Lower lobe of right lung (tissue), 2 donors: Measurements from ENCODE around the gene CMA1. TPM values are rescaled to one million over a fixed set of nuclear protein-coding genes. Genes with fewer than 3 reads are reported as not detected.
"Not testable (repeated sequence)": the region's sequence is repeated elsewhere in the genome, so short reads cannot be mapped to it uniquely, and the experiment has no call there.

Experiments
- ATAC-seq, 2 donors: fragments of 200-7000 bp; cut with Tn5 transposase; one replicate each; pipeline ENCODE4 v1.9.1; 2020 to 2022; ENCODE audit warnings: mild to moderate bottlenecking in 2 of 2, moderate library complexity in 2 of 2
- DNase-seq: peaks from one replicate; pipeline ENCODE4 v3.0.0-alpha.2; 2020
- H3K27ac ChIP-seq: fragments of 200-600 bp; one replicate; pipeline ENCODE4 v1.8.0; 2022
- H3K27me3 ChIP-seq: fragments of 200-600 bp; one replicate; pipeline ENCODE4 v1.8.0; 2022; ENCODE audit warnings: low read depth
- H3K36me3 ChIP-seq: fragments of 200-600 bp; one replicate; pipeline ENCODE4 v1.8.0; 2022; ENCODE audit warnings: mild to moderate bottlenecking
- H3K4me1 ChIP-seq: fragments of 200-600 bp; one replicate; pipeline ENCODE4 v1.8.0; 2022
- H3K4me3 ChIP-seq: fragments of 200-600 bp; one replicate; pipeline ENCODE4 v1.8.0; 2022; ENCODE audit warnings: mild to moderate bottlenecking
- H3K9me3 ChIP-seq: fragments of 200-600 bp; one replicate; pipeline ENCODE4 v1.8.0; 2022
- CTCF ChIP-seq: fragments of 200-600 bp; IDR thresholded peaks from one replicate; pipeline ENCODE4 v1.8.0; 2022; ENCODE audit warnings: antibody characterized with exemption, mild to moderate bottlenecking
- intact Hi-C: fragments of 100-400 bp; cut with DNase I; formaldehyde crosslinking; loops from one replicate; pipeline ENCODE4 v1.11.0; 2022
- long read RNA-seq: library from polyadenylated mRNA; unstranded; transcript quantifications from one replicate; pipeline ENCODE4 v2.0.0, GENCODE V29; 2021
- total RNA-seq: library from RNA; stranded (reverse); fragmentation: NEBNext Ultra II Directional; extraction: Animal tissue kit (Norgen Biotek cat#: 25700); gene quantifications from one replicate; pipeline ENCODE4 v1.2.1, GENCODE V29; 2021
- donor health status: DM: no; HTN: yes; CAD: no; lungs with severe emphysema.

CMA1 gene
- total RNA-seq, result 2.4 TPM
- long read RNA-seq, result 0 reads

- Histone ChIP-seq H3K9me3 (no peaks in the 10 kb centered on the region), H3K4me3 (no peak within 1 kb of the TSS), H3K27ac (no peak within 1 kb of the TSS), H3K27me3 (no peaks in the 10 kb centered on the region), H3K36me3 (no peaks in the 10 kb centered on the region), H3K4me1 (no peaks in the 10 kb centered on the region)
- TF ChIP-seq CTCF, result no peak
- intact Hi-C loops, result no loop called here
- ATAC-seq, result no peak
- DNase-seq, result no peak
These were observed at the start of gene CMA1 for GRCh38 chr14:24508155-24508840. TSS of gene CMA1 (minus strand) at chr14:24508265. CDS start at chr14:24508235, 30 bp downstream.

DNA sequence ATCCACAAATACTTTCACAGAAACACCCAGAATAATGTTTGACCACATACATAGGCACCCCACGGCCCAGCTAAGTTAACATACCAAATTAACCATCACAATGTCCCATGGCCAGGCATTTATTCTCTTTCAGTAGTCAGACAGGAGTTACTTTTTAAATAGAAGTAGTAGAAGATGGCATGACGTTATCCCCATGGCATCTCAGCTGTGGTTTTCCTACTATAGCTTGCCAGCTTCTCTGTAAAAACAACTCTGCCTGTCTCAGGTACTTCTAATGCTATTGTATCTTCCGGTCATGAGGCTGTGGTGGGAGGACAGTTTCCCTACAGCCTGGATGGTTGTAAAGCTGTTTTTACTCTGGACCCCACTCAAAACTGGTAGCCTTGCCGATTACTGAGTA, 48.7 kb upstream of the CMA1 start:
- H3K27ac ChIP-seq, result no peak overlapping the region
- intact Hi-C loops, result no loop called here

GRCh38 chr14:24549064-24549463, 41.0 kb upstream of the CMA1 start:
- H3K27me3 ChIP-seq, H3K36me3 ChIP-seq, H3K27ac ChIP-seq, ATAC-seq, DNase-seq, H3K4me3 ChIP-seq, intact Hi-C loops, H3K4me1 ChIP-seq: not testable (repeated sequence)
- peaks cover 15% of the 10 kb centered on the region for H3K9me3 ChIP-seq

More for the DNA sequence above, 48.7 kb upstream of the CMA1 start:
- no peak for TF ChIP-seq CTCF
- Histone ChIP-seq H3K4me1 (no peaks in the 10 kb centered on the region), H3K9me3 (no peaks in the 10 kb centered on the region), H3K36me3 (no peaks in the 10 kb centered on the region), H3K27me3 (no peaks in the 10 kb centered on the region), H3K4me3 (no peak overlapping the region)
- ATAC-seq (no peak), DNase-seq (no peak)

- Histone ChIP-seq H3K4me3 (no peak overlapping the region), H3K9me3 (no peaks in the 10 kb centered on the region), H3K4me1 (no peaks in the 10 kb centered on the region), H3K36me3 (no peaks in the 10 kb centered on the region), H3K27ac (no peak overlapping the region), H3K27me3 (peaks cover 6% of the 10 kb centered on the region)
- TF ChIP-seq CTCF, result no peak
- ATAC-seq (no peak), DNase-seq (no peak)
- intact Hi-C loops, result no loop called here
These were observed 34.4 kb upstream of the CMA1 start for GRCh38 chr14:24542346-24542936.

DNA sequence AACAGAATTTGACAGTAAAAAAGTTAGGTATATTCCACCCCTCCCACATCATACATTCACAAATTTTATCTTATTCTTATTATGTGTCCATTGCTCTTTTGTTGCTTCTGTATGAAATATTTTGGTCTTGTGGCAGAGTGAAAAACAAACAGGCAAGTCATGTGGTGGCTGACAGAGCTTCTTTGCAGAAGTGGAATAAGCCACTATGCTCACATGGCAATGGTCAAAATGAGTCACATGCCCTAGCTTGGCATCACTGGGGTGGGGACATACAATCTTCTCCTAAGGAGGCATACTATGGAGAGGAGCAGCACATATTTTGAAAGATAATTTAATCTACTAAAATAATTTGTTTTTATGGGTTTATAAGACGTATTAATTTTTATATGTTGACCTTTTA, 27.7 kb upstream of the CMA1 start:
- DNase-seq (no peak), ATAC-seq (peak in 1 of 2 donors; percentile 61)
- intact Hi-C loops, result no loop called here

More for the DNA sequence above, 27.7 kb upstream of the CMA1 start:
- no peak overlapping the region for H3K27ac ChIP-seq
- TF ChIP-seq CTCF, result no peak
- H3K4me1 ChIP-seq, result no peaks in the 10 kb centered on the region
- no peaks in the 10 kb centered on the region for H3K36me3 ChIP-seq
- H3K9me3 ChIP-seq, result no peaks in the 10 kb centered on the region
- no peak overlapping the region for H3K4me3 ChIP-seq
- peaks cover 8% of the 10 kb centered on the region for H3K27me3 ChIP-seq
